IPS-20b (cell line): Measurements from ENCODE around the gene ALDH3A1.

Source experiments
- H3K27ac ChIP-seq: one replicate; pipeline ENCODE4 v1.5.1; 2013; ENCODE audit warnings: low read length
- H3K27me3 ChIP-seq: 2 replicates; pipeline ENCODE4 v1.6.1; 2013; ENCODE audit warnings: mild to moderate bottlenecking, low read length, inconsistent platforms; ENCODE audit not compliant: insufficient read depth
- H3K36me3 ChIP-seq: 2 replicates; pipeline ENCODE4 v1.6.1; 2013; ENCODE audit warnings: low read depth, mild to moderate bottlenecking, inconsistent platforms, low read length, moderate library complexity; ENCODE audit not compliant: insufficient read depth
- H3K4me1 ChIP-seq: 2 replicates; pipeline ENCODE4 v1.6.1; 2013; ENCODE audit warnings: mild to moderate bottlenecking, control low read depth, inconsistent platforms, low read length, moderate library complexity; ENCODE audit not compliant: insufficient read depth
- H3K4me3 ChIP-seq: 2 replicates; pipeline ENCODE4 v1.5.1; 2013; ENCODE audit warnings: mild to moderate bottlenecking, low read length, inconsistent platforms
- H3K9ac ChIP-seq: 2 replicates; pipeline ENCODE4 v1.6.1; 2013; ENCODE audit warnings: low read depth, mild to moderate bottlenecking, inconsistent platforms, low read length, moderate library complexity
- H3K9me3 ChIP-seq: 2 replicates; pipeline ENCODE4 v1.6.1; 2013; ENCODE audit warnings: mild to moderate bottlenecking, low read depth, low read length, inconsistent platforms; ENCODE audit not compliant: insufficient read depth

Gene ALDH3A1

GRCh38 chr17:19756546-19756945, 8.4 kb upstream of the ALDH3A1 start:
- no peaks in the 10 kb centered on the region for H3K36me3 ChIP-seq
- H3K4me1 ChIP-seq, result no peaks in the 10 kb centered on the region
- no peak overlapping the region for H3K27ac ChIP-seq
- no peak overlapping the region for H3K4me3 ChIP-seq
- no peak overlapping the region for H3K9ac ChIP-seq
- H3K27me3 ChIP-seq, result no peaks in the 10 kb centered on the region
- no peaks in the 10 kb centered on the region for H3K9me3 ChIP-seq

- Histone ChIP-seq H3K27me3 (no peaks in the 10 kb centered on the region), H3K27ac (no peak overlapping the region), H3K9ac (no peak overlapping the region), H3K4me1 (no peaks in the 10 kb centered on the region), H3K4me3 (no peak overlapping the region), H3K9me3 (no peaks in the 10 kb centered on the region), H3K36me3 (no peaks in the 10 kb centered on the region)
Measured at GRCh38 chr17:19755821-19756510, 7.9 kb upstream of the ALDH3A1 start.

GRCh38 chr17:19755392-19755791, 7.3 kb upstream of the ALDH3A1 start:
- Histone ChIP-seq H3K9ac (no peak overlapping the region), H3K27ac (no peak overlapping the region), H3K4me3 (no peak overlapping the region), H3K4me1 (no peaks in the 10 kb centered on the region), H3K27me3 (no peaks in the 10 kb centered on the region), H3K36me3 (no peaks in the 10 kb centered on the region), H3K9me3 (no peaks in the 10 kb centered on the region)

GRCh38 chr17:19753661-19754463, 5.8 kb upstream of the ALDH3A1 start:
- H3K4me3 ChIP-seq, result no peak overlapping the region
- no peak overlapping the region for H3K27ac ChIP-seq
- no peak overlapping the region for H3K9ac ChIP-seq
- H3K9me3 ChIP-seq, result no peaks in the 10 kb centered on the region
- no peaks in the 10 kb centered on the region for H3K4me1 ChIP-seq
- H3K36me3 ChIP-seq, result no peaks in the 10 kb centered on the region
- H3K27me3 ChIP-seq, result no peaks in the 10 kb centered on the region

GRCh38 chr17:19753051-19753509, 5.0 kb upstream of the ALDH3A1 start:
- Histone ChIP-seq H3K36me3 (no peaks in the 10 kb centered on the region), H3K4me1 (no peaks in the 10 kb centered on the region), H3K9me3 (no peaks in the 10 kb centered on the region), H3K27me3 (no peaks in the 10 kb centered on the region), H3K27ac (no peak overlapping the region), H3K9ac (no peak overlapping the region), H3K4me3 (no peak overlapping the region)

- H3K36me3 ChIP-seq, result no peaks in the 10 kb centered on the region
- H3K4me3 ChIP-seq, result no peak overlapping the region
- no peaks in the 10 kb centered on the region for H3K9me3 ChIP-seq
- no peaks in the 10 kb centered on the region for H3K27me3 ChIP-seq
- no peaks in the 10 kb centered on the region for H3K4me1 ChIP-seq
- H3K27ac ChIP-seq, result no peak overlapping the region
- no peak overlapping the region for H3K9ac ChIP-seq
Measured at GRCh38 chr17:19752216-19753050, 4.3 kb upstream of the ALDH3A1 start.

GRCh38 chr17:19750835-19751234, 2.7 kb upstream of the ALDH3A1 start:
- Histone ChIP-seq H3K9me3 (no peaks in the 10 kb centered on the region), H3K4me1 (no peaks in the 10 kb centered on the region), H3K9ac (no peak overlapping the region), H3K27me3 (peaks cover 4% of the 10 kb centered on the region), H3K4me3 (no peak overlapping the region), H3K36me3 (no peaks in the 10 kb centered on the region), H3K27ac (no peak overlapping the region)

- Histone ChIP-seq H3K9ac (no peak overlapping the region), H3K27ac (no peak overlapping the region)
Measured at GRCh38 chr17:19750020-19750572, 2.0 kb upstream of the ALDH3A1 start.

GRCh38 chr17:19748807-19749193, 702 bp upstream of the ALDH3A1 start:
- Histone ChIP-seq H3K27ac (no peak overlapping the region), H3K4me1 (no peaks in the 10 kb centered on the region; the same call in 1 of the 2 replicates), H3K36me3 (no peaks in the 10 kb centered on the region), H3K4me3 (no peak overlapping the region), H3K9ac (no peak overlapping the region), H3K27me3 (peaks cover 12% of the 10 kb centered on the region), H3K9me3 (no peaks in the 10 kb centered on the region)

More at GRCh38 chr17:19750020-19750572, 2.0 kb upstream of the ALDH3A1 start:
- H3K4me1 ChIP-seq, result no peaks in the 10 kb centered on the region; the same call in 1 of the 2 replicates
- no peaks in the 10 kb centered on the region for H3K36me3 ChIP-seq
- H3K9me3 ChIP-seq, result no peaks in the 10 kb centered on the region
- H3K4me3 ChIP-seq, result no peak overlapping the region
- H3K27me3 ChIP-seq, result peaks cover 11% of the 10 kb centered on the region

- Histone ChIP-seq H3K27me3 (peaks cover 12% of the 10 kb centered on the region), H3K4me3 (no peak overlapping the region), H3K36me3 (no peaks in the 10 kb centered on the region), H3K27ac (no peak overlapping the region), H3K9me3 (no peaks in the 10 kb centered on the region), H3K9ac (no peak overlapping the region), H3K4me1 (no peaks in the 10 kb centered on the region; the same call in 1 of the 2 replicates)
Measured at GRCh38 chr17:19747159-19747719, 859 bp downstream of the ALDH3A1 start.

GRCh38 chr17:19746517-19746916, 1.6 kb downstream of the ALDH3A1 start:
- no peaks in the 10 kb centered on the region; the same call in 1 of the 2 replicates for H3K4me1 ChIP-seq
- H3K4me3 ChIP-seq, result no peak overlapping the region
- H3K9ac ChIP-seq, result no peak overlapping the region
- peaks cover 12% of the 10 kb centered on the region for H3K27me3 ChIP-seq
- no peak overlapping the region for H3K27ac ChIP-seq
- no peaks in the 10 kb centered on the region for H3K9me3 ChIP-seq
- no peaks in the 10 kb centered on the region for H3K36me3 ChIP-seq
